K562 (cell line): ENCODE data around the gene CDKN3. TPM values are rescaled to one million over a fixed set of nuclear protein-coding genes. Genes with fewer than 3 reads are reported as not detected.

Experiments used
- CREB3 ChIP-seq: fragments of 450-650 bp; conservative IDR thresholded peaks from 2 replicates; pipeline ENCODE4 v1.6.1; 2016; ENCODE audit warnings: missing genetic modification characterization, low read depth, mild to moderate bottlenecking, missing compliant biosample characterization, moderate library complexity
- E2F3 ChIP-seq: fragments of 250-450 bp; sonication (Bioruptor Pico); IDR thresholded peaks from 2 replicates; pipeline ENCODE4 v1.4.0; 2020; ENCODE audit warnings: mild to moderate bottlenecking
- FOS ChIP-seq: IDR thresholded peaks from 3 replicates; pipeline ENCODE4 v1.6.1; 2011; ENCODE audit not compliant: insufficient read length; ENCODE audit errors: extremely low read depth
- FOXM1 ChIP-seq, 2 experiments: fragments of 450-650 bp in 1 of 2; sonication (generic) in 1 of 2; formaldehyde crosslinking in 1 of 2; IDR thresholded peaks; 2 replicates each; pipeline versions ENCODE4 v1.6.1 to v1.9.0; 2017 to 2022; ENCODE audit warnings: low read depth in 2 of 2, mild to moderate bottlenecking in 2 of 2, missing genetic modification reagents in 1 of 2, moderate library complexity in 1 of 2
- HMGXB4 ChIP-seq: sonication (generic); formaldehyde crosslinking; IDR thresholded peaks from 2 replicates; pipeline ENCODE4 v1.8.1; 2023; ENCODE audit warnings: mild to moderate bottlenecking, missing genetic modification reagents
- HNRNPL ChIP-seq: fragments of 200-400 bp; formaldehyde crosslinking; IDR thresholded peaks from 2 replicates; pipeline ENCODE4 v1.6.1; 2017; ENCODE audit warnings: low read depth, mild to moderate bottlenecking, low read length
- JUNB ChIP-seq: fragments of 450-650 bp; formaldehyde crosslinking; conservative IDR thresholded peaks from 2 replicates; pipeline ENCODE4 v1.4.0; 2020; ENCODE audit warnings: mild to moderate bottlenecking
- KDM1A ChIP-seq, 2 experiments: fragments of 450-650 bp; IDR thresholded peaks; 2 replicates each; pipeline ENCODE4 v1.6.1; 2016; ENCODE audit warnings: mild to moderate bottlenecking in 2 of 2
- MBD1 ChIP-seq: fragments of 250-450 bp; sonication (Bioruptor Pico); IDR thresholded peaks from 2 replicates; pipeline ENCODE4 v1.8.0; 2022; ENCODE audit warnings: inconsistent platforms
- MBD2 ChIP-seq: sonication (generic); IDR thresholded peaks from 2 replicates; pipeline ENCODE4 v1.6.1; 2016; ENCODE audit warnings: low read depth, borderline replicate concordance
- PHF8 ChIP-seq: fragments of 200-600 bp; sonication (generic); IDR thresholded peaks from 2 replicates; pipeline ENCODE4 v1.6.1; 2012; ENCODE audit warnings: mixed run types, mild to moderate bottlenecking, inconsistent platforms, low read length, moderate library complexity, borderline replicate concordance
- PML ChIP-seq: IDR thresholded peaks from 2 replicates; pipeline ENCODE4 v1.6.1; 2012; ENCODE audit warnings: low read length, inconsistent platforms
- PTRF ChIP-seq: fragments of 450-650 bp; IDR thresholded peaks from 2 replicates; pipeline ENCODE4 v1.6.1; 2016; ENCODE audit warnings: mild to moderate bottlenecking, missing genetic modification characterization, missing compliant biosample characterization
- SMARCA4 ChIP-seq: fragments of 450-650 bp; IDR thresholded peaks from 2 replicates; pipeline ENCODE4 v1.6.1; 2016
- STAT5B ChIP-seq: fragments of 250-450 bp; sonication (Bioruptor Pico); IDR thresholded peaks from 2 replicates; pipeline ENCODE4 v1.8.0; 2021; ENCODE audit warnings: mild to moderate bottlenecking, inconsistent platforms
- TAL1 ChIP-seq: fragments of 450-650 bp; IDR thresholded peaks from 2 replicates; pipeline ENCODE4 v1.6.1; 2016; ENCODE audit warnings: mild to moderate bottlenecking
- TBP ChIP-seq: optimal IDR thresholded peaks from 2 replicates; pipeline ENCODE3; 2011; ENCODE audit warnings: low read depth, low read length, improper control_type of control experiment
- TCF15 ChIP-seq: fragments of 250-450 bp; sonication (Bioruptor Pico); IDR thresholded peaks from 2 replicates; pipeline ENCODE4 v1.8.0; 2022; ENCODE audit warnings: moderate library complexity, mild to moderate bottlenecking, inconsistent platforms
- TEAD1 ChIP-seq, 2 experiments: fragments of 450-650 bp in 1 of 2; sonication (generic) in 1 of 2; formaldehyde crosslinking; IDR thresholded peaks; 2 replicates each; pipeline versions ENCODE4 v1.4.0 to v1.8.0; 2020 to 2022; ENCODE audit warnings: mild to moderate bottlenecking in 2 of 2, missing genetic modification reagents in 1 of 2
- TFAP4 ChIP-seq: sonication (generic); formaldehyde crosslinking; IDR thresholded peaks from 2 replicates; pipeline ENCODE4 v1.8.0; 2022; ENCODE audit warnings: missing genetic modification reagents, mild to moderate bottlenecking, moderate library complexity, borderline replicate concordance
- ZFPM2 ChIP-seq: fragments of 250-450 bp; sonication (Bioruptor Pico); IDR thresholded peaks from 2 replicates; pipeline ENCODE4 v1.5.1; 2022; ENCODE audit warnings: mild to moderate bottlenecking
- ZNF121 ChIP-seq: sonication (generic); formaldehyde crosslinking; conservative IDR thresholded peaks from 2 replicates; pipeline ENCODE4 v1.8.0; 2022; ENCODE audit warnings: missing genetic modification reagents
- ZNF184 ChIP-seq: sonication (generic); formaldehyde crosslinking; IDR thresholded peaks from 2 replicates; pipeline ENCODE4 v1.5.0; 2020; ENCODE audit warnings: missing genetic modification reagents
- ZNF282 ChIP-seq: sonication (generic); formaldehyde crosslinking; IDR thresholded peaks from 2 replicates; pipeline ENCODE4 v1.8.1; 2023; ENCODE audit warnings: missing genetic modification reagents
- ZNF644 ChIP-seq: fragments of 200-800 bp; sonication (Bioruptor generic); IDR thresholded peaks from 2 replicates; pipeline ENCODE4 v1.6.1; 2016; ENCODE audit warnings: low read depth, missing genetic modification characterization, missing compliant biosample characterization
- polyA plus RNA-seq, 8 experiments: library from polyadenylated mRNA; depleted of rRNA in 4 of 8; stranded (reverse) in 5 of 8; unstranded in 3 of 8; fragments of >200 nt; fragmentation: Nextera tagmentation in 2 of 8; fragmentation: Illumina TruSeq in 1 of 8; extraction: Ambion mirVana in 2 of 8; extraction: Trizol in 1 of 8; gene quantifications; 2 replicates each; pipeline versions ENCODE4 v1.2.1 to v1.2.3, GENCODE V29; 2011 to 2014; ENCODE audit warnings: inconsistent platforms in 1 of 8, missing spikeins in 1 of 8
- total RNA-seq, 7 experiments: library from RNA; depleted of rRNA in 6 of 7; stranded (reverse); fragments of >200 nt in 6 of 7; fragmentation: Illumina TruSeq in 2 of 7; extraction: Trizol in 2 of 7; gene quantifications; 2 replicates each; pipeline versions ENCODE4 v1.2.1 to v1.2.3, GENCODE V29; 2011 to 2021; ENCODE audit warnings: low replicate concordance in 1 of 7

CDKN3 gene
- total and polyA plus RNA-seq, 9 of the 15 experiments (the other 6 are each of a cell fraction or from before 2014, with no cell fraction given): 41.3 to 128 (median 70.7) TPM

- no peak for TF ChIP-seq MBD1 (CRISPR knock-in tag)
- peak; percentile 67 for TF ChIP-seq FOS
- peak; percentile 20; the same call in 1 of the 2 replicates for TF ChIP-seq TFAP4
- TF ChIP-seq TBP: no peak
- no peak for TF ChIP-seq ZNF644 (tag)
- TF ChIP-seq TCF15: no peak
- peak in 1 of 2 experiments; percentile 5; a peak in 1 of 4 replicates for TF ChIP-seq TEAD1 (CRISPR knock-in tag; IDR thresholded peaks at IDR 0.05)
- TF ChIP-seq E2F3 (CRISPR knock-in tag): no peak
- TF ChIP-seq ZNF282: no peak
- TF ChIP-seq SMARCA4: peak; percentile 95
- TF ChIP-seq STAT5B (CRISPR knock-in tag): no peak
- TF ChIP-seq ZFPM2: no peak
- 0 out of 2 replicates have a peak, but pooled peaks have one; percentile 56 for TF ChIP-seq JUNB (CRISPR knock-in tag)
- no peak for TF ChIP-seq MBD2
- TF ChIP-seq HNRNPL: no peak
- peak; percentile 70 for TF ChIP-seq TAL1
- TF ChIP-seq ZNF184 (CRISPR knock-in tag): no peak
- no peak for TF ChIP-seq HMGXB4
- no peak for TF ChIP-seq ZNF121 (CRISPR knock-in tag)
- no peak for TF ChIP-seq PTRF
- peak; percentile 65; the same call in 1 of the 2 replicates for TF ChIP-seq PML
- TF ChIP-seq PHF8: no peak
- 0 out of 4 replicates have a peak, but pooled peaks of 1 of the 2 experiments have one; percentile 17 for TF ChIP-seq KDM1A (IDR thresholded peaks at IDR 0.05)
- TF ChIP-seq FOXM1 (IDR thresholded peaks at IDR 0.05; ENCODE audit: low read depth): peak; percentile 39; the same call in 1 of the 2 replicates
- no peak for TF ChIP-seq FOXM1 (CRISPR knock-in tag; IDR thresholded peaks at IDR 0.05; ENCODE audit: low read depth)
- TF ChIP-seq CREB3 (tag): no peak
These were observed 38.7 kb downstream of the CDKN3 start (continued) for GRCh38 chr14:54435500-54435981.
